Brain microvascular endothelial cell (primary cell): ENCODE measurements around the gene ERCC4.
A peak's percentile ranks its signal among the peaks of the same experiment; 100 is the strongest.

ENCODE experiments used
- DNase-seq: peaks from one replicate; pipeline ENCODE4 v3.0.0-alpha.2; 2020
- H3K27ac ChIP-seq: fragments of 250-450 bp; sonication (Bioruptor Pico); 2 replicates; pipeline ENCODE4 v1.5.1; 2020; ENCODE audit warnings: mild to moderate bottlenecking, moderate library complexity
- H3K27me3 ChIP-seq: fragments of 250-450 bp; sonication (Bioruptor Pico); replicated peaks from 2 replicates; pipeline ENCODE4 v1.5.1; 2020; ENCODE audit warnings: mild to moderate bottlenecking
- H3K36me3 ChIP-seq: fragments of 250-450 bp; sonication (Bioruptor Pico); replicated peaks from 2 replicates; pipeline ENCODE4 v1.5.1; 2020; ENCODE audit warnings: mild to moderate bottlenecking
- H3K4me3 ChIP-seq: 2 replicates; pipeline ENCODE4 v1.5.1; 2011; ENCODE audit warnings: low read depth, mild to moderate bottlenecking, control low read depth, low read length, moderate library complexity
- CTCF ChIP-seq: IDR thresholded peaks from 2 replicates; pipeline ENCODE4 v1.5.1; 2011; ENCODE audit warnings: low read depth, mild to moderate bottlenecking, moderate library complexity, low read length, control low read depth, inconsistent platforms; ENCODE audit errors: missing control alignments
- in situ Hi-C: cut with HindIII; loops from 2 replicates; pipeline ENCODE4 v1.10.0; 2017; ENCODE audit warnings: low sequenced_read_pairs, low pct_ligation_motif_present

ERCC4 gene

GRCh38 chr16:13911871-13912270, 8.1 kb upstream of the ERCC4 start:
- no peak for DNase-seq
- in situ Hi-C loops, result no loop called here
- TF ChIP-seq CTCF, result no peak
- Histone ChIP-seq H3K27ac (no peak overlapping the region), H3K36me3 (no peaks in the 10 kb centered on the region), H3K27me3 (no peaks in the 10 kb centered on the region), H3K4me3 (no peak overlapping the region)

- in situ Hi-C loops, result no loop called here
- Histone ChIP-seq H3K27ac (no peak overlapping the region), H3K4me3 (no peak overlapping the region), H3K36me3 (no peaks in the 10 kb centered on the region), H3K27me3 (no peaks in the 10 kb centered on the region)
- no peak for DNase-seq
- no peak for TF ChIP-seq CTCF
These were observed 7.1 kb upstream of the ERCC4 start for GRCh38 chr16:13912891-13913290.

- no peak overlapping the region for H3K27ac ChIP-seq
- no peak overlapping the region for H3K4me3 ChIP-seq
- no peak for DNase-seq
- no peak for TF ChIP-seq CTCF
- no peaks in the 10 kb centered on the region for H3K36me3 ChIP-seq
- in situ Hi-C loops, result no loop called here
- no peaks in the 10 kb centered on the region for H3K27me3 ChIP-seq
These were observed 6.3 kb upstream of the ERCC4 start for GRCh38 chr16:13913374-13914292.

GRCh38 chr16:13915033-13915635, 4.8 kb upstream of the ERCC4 start:
- Histone ChIP-seq H3K36me3 (no peaks in the 10 kb centered on the region), H3K27ac (no peak overlapping the region), H3K4me3 (no peak overlapping the region), H3K27me3 (no peaks in the 10 kb centered on the region)
- in situ Hi-C loops, result no loop called here
- DNase-seq, result no peak
- TF ChIP-seq CTCF, result no peak

DNA sequence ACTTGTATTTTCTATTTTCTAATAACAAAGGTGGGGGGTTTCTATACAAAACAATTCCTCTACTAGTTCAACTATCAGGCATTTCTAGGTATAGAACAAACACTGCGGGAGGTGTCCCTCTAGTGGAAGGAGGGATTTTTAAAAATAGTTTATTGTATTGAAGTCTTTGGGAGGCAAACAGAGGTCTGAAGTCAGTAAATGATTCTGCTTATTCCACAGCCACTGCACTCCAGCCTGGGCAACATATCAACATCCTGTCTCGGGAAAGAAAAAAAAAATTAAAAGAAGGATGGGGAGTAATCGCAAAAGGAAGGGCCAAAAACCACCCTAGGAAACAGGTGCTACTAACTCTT, 648 bp upstream of the ERCC4 start:
- Histone ChIP-seq H3K36me3 (peaks cover 3% of the 10 kb centered on the region), H3K4me3 (peak overlapping the region; percentile 37), H3K27me3 (no peaks in the 10 kb centered on the region), H3K27ac (no peak overlapping the region)
- in situ Hi-C loops, result no loop called here
- peak; percentile 43 for TF ChIP-seq CTCF
- no peak for DNase-seq

DNA sequence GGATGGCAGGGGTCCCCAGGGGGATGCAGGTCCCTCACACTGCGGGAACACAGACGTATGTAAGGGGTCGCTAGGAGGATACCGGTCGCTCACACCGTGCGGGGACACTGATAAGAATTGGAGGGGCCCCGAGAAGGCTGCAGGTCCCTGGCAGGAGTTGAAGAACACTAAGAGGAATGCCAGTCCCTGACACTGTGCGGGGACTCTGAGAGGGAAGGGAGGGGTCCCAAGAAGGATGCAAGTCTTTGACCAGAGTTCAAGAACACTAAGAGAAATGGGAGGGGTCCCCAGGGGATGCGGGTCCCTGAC, 510 bp downstream of the ERCC4 start:
- Histone ChIP-seq H3K36me3 (peaks cover 6% of the 10 kb centered on the region), H3K27ac (peak overlapping the region; percentile 59), H3K4me3 (peak overlapping the region; percentile 97), H3K27me3 (no peaks in the 10 kb centered on the region)
- TF ChIP-seq CTCF, result no peak
- in situ Hi-C loops, result no loop called here
- no peak for DNase-seq
